IPS DF 6.9 (cell line): ENCODE results near the gene CEL.
"Not testable (repeated sequence)": the region's sequence is repeated elsewhere in the genome, so short reads cannot be mapped to it uniquely, and the experiment has no call there.

Experiments used
- DNase-seq: peaks from one replicate; pipeline ENCODE4 v3.0.0-alpha.2; 2013; ENCODE audit warnings: low read depth, low spot score
- H3K27ac ChIP-seq: one replicate; pipeline ENCODE4 v1.5.1; 2013; ENCODE audit warnings: low read length, control low read depth
- H3K27me3 ChIP-seq: 2 replicates; pipeline ENCODE4 v1.6.1; 2013; ENCODE audit warnings: mild to moderate bottlenecking, low read length; ENCODE audit not compliant: control insufficient read depth, insufficient read depth
- H3K36me3 ChIP-seq: 2 replicates; pipeline ENCODE4 v1.6.1; 2013; ENCODE audit warnings: low read length; ENCODE audit not compliant: control insufficient read depth, insufficient read depth
- H3K4me1 ChIP-seq: 2 replicates; pipeline ENCODE4 v1.6.1; 2013; ENCODE audit warnings: low read length; ENCODE audit not compliant: control insufficient read depth, insufficient read depth
- H3K4me3 ChIP-seq: 2 replicates; pipeline ENCODE4 v1.5.1; 2013; ENCODE audit warnings: mild to moderate bottlenecking, low read length
- H3K9me3 ChIP-seq: 2 replicates; pipeline ENCODE4 v1.6.1; 2013; ENCODE audit warnings: low read length, inconsistent platforms; ENCODE audit not compliant: control insufficient read depth, insufficient read depth
- WGBS: extraction: QIAGEN DNeasy Blood & Tissue Kit; methylation state at CpG from one replicate; pipeline ENCODE4 v1.1.7; 2013; ENCODE audit warnings: mixed read lengths, missing lambda C conversion rate; ENCODE audit not compliant: insufficient read length, insufficient coverage; 5-methylcytosine and 5-hydroxymethylcytosine counted together

The CEL gene

GRCh38 chr9:133081957-133082644, 20.3 kb downstream of the CEL start:
- H3K27ac ChIP-seq, H3K36me3 ChIP-seq, H3K27me3 ChIP-seq, H3K9me3 ChIP-seq, H3K4me1 ChIP-seq, DNase-seq, H3K4me3 ChIP-seq: not testable (repeated sequence)
- no CpG with 5 or more reads among the region's 12 CpGs for WGBS

GRCh38 chr9:133083688-133084087, 21.9 kb downstream of the CEL start:
- not testable (repeated sequence) for DNase-seq, H3K4me3 ChIP-seq, H3K27ac ChIP-seq, H3K9me3 ChIP-seq, H3K27me3 ChIP-seq, H3K36me3 ChIP-seq, H3K4me1 ChIP-seq
- no CpG with 5 or more reads among the region's 9 CpGs for WGBS

DNA sequence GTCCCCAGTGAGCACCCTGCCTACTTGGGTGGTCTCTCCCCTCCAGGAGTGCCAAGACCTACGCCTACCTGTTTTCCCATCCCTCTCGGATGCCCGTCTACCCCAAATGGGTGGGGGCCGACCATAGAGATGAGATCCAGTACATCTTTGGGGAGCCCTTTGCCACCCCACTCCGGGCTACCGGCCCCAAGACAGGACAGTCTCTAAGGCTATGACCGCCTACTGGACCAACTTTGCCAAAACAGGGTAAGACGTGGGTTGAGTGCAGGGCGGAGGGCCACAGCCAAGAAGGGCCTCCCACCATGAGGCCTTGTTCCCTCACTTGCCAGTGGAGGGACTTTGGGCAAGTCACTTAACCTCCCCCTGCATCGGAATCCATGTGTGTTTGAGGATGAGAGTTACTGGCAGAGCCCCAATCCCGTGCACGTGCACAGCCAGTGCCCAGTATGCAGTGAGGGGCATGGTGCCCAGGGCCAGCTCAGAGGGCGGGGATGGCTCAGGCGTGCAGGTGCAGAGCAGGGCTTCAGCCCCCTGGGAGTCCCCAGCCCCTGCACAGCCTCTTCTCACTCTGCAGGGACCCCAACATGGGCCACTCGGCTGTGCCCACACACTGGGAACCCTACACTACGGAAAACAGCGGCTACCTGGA, 24.6 kb downstream of the CEL start:
- not testable (repeated sequence) for DNase-seq, H3K36me3 ChIP-seq, H3K4me3 ChIP-seq, H3K4me1 ChIP-seq, H3K27ac ChIP-seq, H3K27me3 ChIP-seq, H3K9me3 ChIP-seq
- no CpG with 5 or more reads among the region's 17 CpGs for WGBS

GRCh38 chr9:133086894-133087293, 25.1 kb downstream of the CEL start:
- DNase-seq = no peak
- H3K27ac ChIP-seq = no peak overlapping the region
- H3K27me3 ChIP-seq = no peaks in the 10 kb centered on the region
- no peak overlapping the region for H3K4me3 ChIP-seq
- H3K4me1 ChIP-seq = no peaks in the 10 kb centered on the region
- no CpG with 5 or more reads among the region's 15 CpGs for WGBS
- no peaks in the 10 kb centered on the region for H3K9me3 ChIP-seq
- no peaks in the 10 kb centered on the region for H3K36me3 ChIP-seq

GRCh38 chr9:133087429-133088145, 25.8 kb downstream of the CEL start:
- no CpG with 5 or more reads among the region's 7 CpGs for WGBS
- Histone ChIP-seq H3K27me3 (no peaks in the 10 kb centered on the region), H3K4me3 (no peak overlapping the region), H3K36me3 (no peaks in the 10 kb centered on the region), H3K4me1 (no peaks in the 10 kb centered on the region), H3K9me3 (no peaks in the 10 kb centered on the region), H3K27ac (no peak overlapping the region)
- DNase-seq = no peak

DNA sequence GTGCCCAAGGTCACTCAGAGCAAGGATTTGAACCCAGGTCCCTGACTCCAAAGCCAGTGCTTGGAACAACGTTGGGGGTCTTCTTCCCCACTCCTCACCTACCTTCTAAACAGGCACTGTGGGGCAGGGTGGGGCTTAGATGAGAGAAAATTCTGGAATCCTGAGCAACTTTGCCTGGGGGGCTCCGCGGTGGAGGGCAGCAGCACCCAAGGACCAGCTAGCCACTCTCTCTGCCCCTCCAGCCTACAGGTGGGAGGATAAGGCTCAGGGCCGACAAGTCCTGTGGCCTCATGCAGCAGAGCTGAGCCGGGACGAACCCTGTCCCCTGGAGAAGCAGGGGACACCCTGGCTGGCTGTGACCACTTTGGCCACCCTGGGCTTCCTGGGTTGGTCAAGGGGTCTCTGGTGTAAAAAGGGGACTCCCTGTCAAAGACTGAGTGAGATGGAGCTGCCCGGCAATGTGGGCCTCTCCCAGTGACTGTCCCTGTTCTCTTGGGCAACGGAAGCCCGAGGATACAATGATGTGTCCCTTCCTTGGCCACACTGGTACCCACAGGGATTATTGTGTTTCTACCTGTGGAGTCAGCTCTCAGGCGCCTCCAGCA, 26.5 kb downstream of the CEL start:
- WGBS = no CpG with 5 or more reads among the region's 10 CpGs
- Histone ChIP-seq H3K27ac (no peak overlapping the region), H3K4me3 (no peak overlapping the region), H3K9me3 (no peaks in the 10 kb centered on the region), H3K27me3 (no peaks in the 10 kb centered on the region), H3K36me3 (no peaks in the 10 kb centered on the region), H3K4me1 (no peaks in the 10 kb centered on the region)
- no peak for DNase-seq

DNA sequence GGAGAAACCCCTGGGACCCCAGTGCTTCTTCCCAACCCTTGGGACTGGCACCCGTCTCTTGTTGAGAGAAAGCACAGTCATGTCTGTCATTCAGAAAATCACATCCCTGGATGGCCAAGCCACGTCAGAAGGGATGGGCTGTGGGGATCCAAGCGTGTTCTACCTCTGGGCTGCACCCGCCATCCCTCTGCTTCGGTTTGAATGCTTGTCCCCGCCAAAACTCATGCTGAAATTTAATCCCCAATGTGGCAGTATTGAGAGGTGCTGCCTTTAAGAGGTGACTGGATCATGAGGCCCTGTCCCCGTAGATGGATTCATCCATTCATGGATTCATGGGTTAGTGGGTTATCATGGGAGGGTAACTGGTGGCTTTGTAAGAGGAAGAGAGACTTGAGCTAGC, 27.0 kb downstream of the CEL start:
- H3K27me3 ChIP-seq = no peaks in the 10 kb centered on the region
- no CpG with 5 or more reads among the region's 7 CpGs for WGBS
- no peak overlapping the region for H3K4me3 ChIP-seq
- DNase-seq = no peak
- H3K27ac ChIP-seq = no peak overlapping the region
- no peaks in the 10 kb centered on the region for H3K36me3 ChIP-seq
- no peaks in the 10 kb centered on the region for H3K4me1 ChIP-seq
- H3K9me3 ChIP-seq = no peaks in the 10 kb centered on the region

DNA sequence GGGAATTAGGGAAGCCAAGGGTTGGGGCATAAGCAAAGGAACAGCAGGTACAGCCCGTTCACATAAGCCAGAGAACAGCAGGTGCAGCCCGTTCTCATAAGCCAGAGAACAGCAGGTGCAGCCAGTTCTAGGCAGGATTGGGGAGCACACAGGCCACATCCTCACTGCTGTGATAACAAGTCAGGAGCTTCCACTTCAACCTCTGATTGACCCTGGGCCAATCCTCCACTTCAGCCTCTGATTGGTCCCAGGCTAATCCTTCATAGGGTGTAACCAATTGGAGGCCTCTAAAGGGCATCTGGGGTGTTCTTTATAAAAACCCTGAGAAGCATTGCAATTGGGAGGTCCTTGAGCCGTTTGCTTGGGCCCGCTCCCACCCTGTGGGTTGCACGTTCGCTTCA, 27.5 kb downstream of the CEL start:
- Histone ChIP-seq H3K27ac (no peak overlapping the region), H3K4me3 (no peak overlapping the region), H3K36me3 (no peaks in the 10 kb centered on the region), H3K9me3 (no peaks in the 10 kb centered on the region), H3K4me1 (no peaks in the 10 kb centered on the region), H3K27me3 (no peaks in the 10 kb centered on the region)
- WGBS = no CpG with 5 or more reads among the region's 6 CpGs
- no peak for DNase-seq

DNA sequence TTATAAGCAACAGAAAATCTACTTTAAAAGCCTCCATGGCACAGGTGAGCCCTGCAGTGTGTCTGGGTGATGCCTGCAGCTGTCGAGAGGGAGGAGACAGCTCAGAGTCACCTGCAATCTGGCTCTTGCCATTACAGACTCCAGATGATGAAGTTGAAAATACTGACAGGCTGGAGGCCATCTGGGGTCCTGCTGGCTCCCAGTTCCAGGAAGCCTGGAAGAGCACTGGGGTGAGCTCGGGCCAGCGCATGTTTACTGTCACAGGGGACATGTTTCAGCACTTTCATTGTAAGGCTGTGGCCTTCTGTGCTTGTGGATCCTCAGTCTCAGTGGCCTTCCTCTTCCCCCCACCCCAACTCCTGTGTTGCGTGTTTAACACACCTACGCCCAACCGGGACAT, 28.4 kb downstream of the CEL start:
- H3K36me3 ChIP-seq = no peaks in the 10 kb centered on the region
- no CpG with 5 or more reads among the region's 6 CpGs for WGBS

DNA sequence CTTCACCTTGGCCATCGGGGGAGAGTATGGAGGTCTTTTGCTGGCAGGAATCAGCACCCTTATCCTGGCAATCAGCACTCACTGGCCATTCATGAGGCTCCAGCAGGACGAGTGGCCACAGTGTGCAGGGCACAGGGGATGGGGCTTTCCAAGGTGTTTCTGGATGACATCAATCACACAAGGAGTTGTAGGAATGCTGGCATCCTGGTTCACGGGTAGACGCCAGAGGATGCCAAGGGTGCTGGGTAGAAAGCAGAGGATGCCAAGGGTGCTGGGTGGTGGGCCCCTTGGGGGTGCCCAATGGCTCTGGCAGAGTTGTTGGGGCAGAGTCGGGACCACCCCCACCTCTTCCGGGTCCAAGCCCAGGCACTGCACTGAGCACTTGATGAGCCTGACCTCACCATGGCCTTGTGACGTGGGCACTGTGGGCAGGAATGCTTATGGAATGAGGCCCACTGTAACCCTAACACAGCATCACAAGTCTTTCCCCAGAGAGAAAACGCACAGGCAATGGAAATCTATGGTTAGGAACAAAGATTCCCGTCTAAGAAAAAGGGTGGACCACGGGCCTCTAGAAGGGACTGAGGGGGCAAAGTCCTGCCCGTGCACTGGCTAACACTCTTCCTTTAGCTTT, 29.1 kb downstream of the CEL start:
- Histone ChIP-seq H3K4me3 (no peak overlapping the region), H3K27ac (no peak overlapping the region), H3K27me3 (no peaks in the 10 kb centered on the region), H3K4me1 (no peaks in the 10 kb centered on the region), H3K9me3 (no peaks in the 10 kb centered on the region), H3K36me3 (no peaks in the 10 kb centered on the region)
- DNase-seq = no peak
- no CpG with 5 or more reads among the region's 11 CpGs for WGBS

More for the DNA sequence above, 28.4 kb downstream of the CEL start:
- no peak for DNase-seq
- no peaks in the 10 kb centered on the region for H3K4me1 ChIP-seq
- no peaks in the 10 kb centered on the region for H3K27me3 ChIP-seq
- no peaks in the 10 kb centered on the region for H3K9me3 ChIP-seq
- no peak overlapping the region for H3K27ac ChIP-seq
- H3K4me3 ChIP-seq = no peak overlapping the region
